ENCODE measurements around the gene MAPKAP1. TPM values are rescaled to one million over a fixed set of nuclear protein-coding genes. Genes with fewer than 3 reads are reported as not detected.

The MAPKAP1 gene
- 63.4 and 74.3 TPM in 2 replicates for total RNA-seq
- long read RNA-seq, partial matches to known transcripts = 19 of 20 reads
- long read RNA-seq, other reads (novel, unspliced or antisense) = 1 of 20 reads

DNA sequence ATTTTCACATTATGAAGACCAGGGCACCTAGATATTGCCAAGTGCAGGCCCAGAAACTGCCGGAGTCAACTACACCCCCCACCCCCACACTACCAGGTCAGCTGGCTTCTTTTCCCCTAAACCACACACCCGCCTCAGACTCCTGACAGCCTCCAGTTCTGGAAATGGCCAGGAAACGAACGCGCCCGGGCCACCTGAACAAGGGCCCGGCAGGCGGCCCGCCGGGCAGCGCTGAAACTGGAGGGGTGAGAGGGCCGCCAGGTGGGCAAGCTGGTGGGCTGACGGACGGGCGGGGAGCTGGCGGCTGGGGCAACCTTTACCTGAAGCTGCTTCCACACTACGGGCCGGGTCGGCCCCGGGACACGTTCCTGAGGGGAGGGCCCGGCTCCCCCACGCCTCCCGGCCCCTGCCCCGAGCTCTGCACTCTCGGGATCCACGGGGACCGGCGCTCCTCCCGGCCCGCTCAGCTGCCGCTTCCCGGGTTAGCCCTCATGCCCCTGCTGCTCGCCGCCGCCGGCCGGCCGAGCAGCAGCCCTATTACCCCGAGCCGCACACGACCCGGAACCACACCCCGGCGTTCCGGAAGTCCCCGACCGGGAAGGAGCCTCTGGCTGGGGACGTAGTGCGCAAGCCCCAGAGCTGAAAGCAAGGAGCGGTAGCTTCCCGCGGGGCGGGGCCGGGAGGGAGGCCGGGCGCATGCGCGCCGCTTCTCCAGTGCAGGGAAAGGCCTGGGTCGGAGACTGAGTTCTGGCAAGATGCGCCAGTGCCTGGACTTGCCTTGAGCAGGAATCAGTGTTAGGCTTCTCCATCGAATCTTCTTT, at the start of gene MAPKAP1:
Gene MAPKAP1 (minus strand): TSS at position 558 of the 821 bp plus-strand sequence. CDS start 34,634 bp downstream, outside the sequence.
- Mint-ChIP-seq H3K4me3 (peak within 1 kb of the TSS; percentile 84), H3K27ac (ENCODE audit: unreplicated experiment) (no peak within 1 kb of the TSS), H3K9me3 (peaks cover 3% of the 10 kb centered on the region), H3K36me3 (ENCODE audit: low read depth) (no peaks in the 10 kb centered on the region), H3K27me3 (ENCODE audit: low read depth) (no peaks in the 10 kb centered on the region), H3K4me1 (peaks cover 20% of the 10 kb centered on the region)
- peak; percentile 95 for DNase-seq (ENCODE audit: low read depth, low spot score)
- TF ChIP-seq, protein P1, sequence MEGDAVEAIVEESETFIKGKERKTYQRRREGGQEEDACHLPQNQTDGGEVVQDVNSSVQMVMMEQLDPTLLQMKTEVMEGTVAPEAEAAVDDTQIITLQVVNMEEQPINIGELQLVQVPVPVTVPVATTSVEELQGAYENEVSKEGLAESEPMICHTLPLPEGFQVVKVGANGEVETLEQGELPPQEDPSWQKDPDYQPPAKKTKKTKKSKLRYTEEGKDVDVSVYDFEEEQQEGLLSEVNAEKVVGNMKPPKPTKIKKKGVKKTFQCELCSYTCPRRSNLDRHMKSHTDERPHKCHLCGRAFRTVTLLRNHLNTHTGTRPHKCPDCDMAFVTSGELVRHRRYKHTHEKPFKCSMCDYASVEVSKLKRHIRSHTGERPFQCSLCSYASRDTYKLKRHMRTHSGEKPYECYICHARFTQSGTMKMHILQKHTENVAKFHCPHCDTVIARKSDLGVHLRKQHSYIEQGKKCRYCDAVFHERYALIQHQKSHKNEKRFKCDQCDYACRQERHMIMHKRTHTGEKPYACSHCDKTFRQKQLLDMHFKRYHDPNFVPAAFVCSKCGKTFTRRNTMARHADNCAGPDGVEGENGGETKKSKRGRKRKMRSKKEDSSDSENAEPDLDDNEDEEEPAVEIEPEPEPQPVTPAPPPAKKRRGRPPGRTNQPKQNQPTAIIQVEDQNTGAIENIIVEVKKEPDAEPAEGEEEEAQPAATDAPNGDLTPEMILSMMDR (conservative IDR thresholded peaks at IDR 0.05) = no peak

DNA sequence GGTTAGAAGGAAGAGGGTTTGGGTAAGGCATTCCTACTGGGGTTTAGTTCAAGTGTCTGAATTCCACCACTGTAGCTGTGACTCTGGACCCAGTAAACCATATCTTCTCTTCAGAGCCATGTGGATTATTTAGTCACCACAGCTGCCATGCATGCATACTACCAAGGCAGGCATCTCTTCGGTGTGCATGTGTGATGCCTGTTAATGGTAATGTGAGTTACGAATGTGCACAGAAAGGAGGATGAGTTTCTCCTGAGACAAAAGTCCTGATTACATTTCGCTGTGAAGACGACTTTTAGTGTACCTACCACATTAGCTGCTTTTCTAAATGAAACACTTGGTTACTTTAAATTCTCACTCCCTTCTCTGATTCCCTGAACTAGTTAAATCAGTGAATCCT, 49.5 kb upstream of the MAPKAP1 start:
- no peak for DNase-seq (ENCODE audit: low read depth, low spot score)
- H3K4me1 Mint-ChIP-seq = peaks cover 62% of the 10 kb centered on the region
- no peaks in the 10 kb centered on the region for H3K9me3 Mint-ChIP-seq
- no peaks in the 10 kb centered on the region for H3K36me3 Mint-ChIP-seq (ENCODE audit: low read depth)
- H3K27ac Mint-ChIP-seq (ENCODE audit: unreplicated experiment) = peak overlapping the region; percentile 12
- no peaks in the 10 kb centered on the region for H3K27me3 Mint-ChIP-seq (ENCODE audit: low read depth)
- TF ChIP-seq, protein P1 (conservative IDR thresholded peaks at IDR 0.05) = no peak
- peak overlapping the region; percentile 15 for H3K4me3 Mint-ChIP-seq

DNA sequence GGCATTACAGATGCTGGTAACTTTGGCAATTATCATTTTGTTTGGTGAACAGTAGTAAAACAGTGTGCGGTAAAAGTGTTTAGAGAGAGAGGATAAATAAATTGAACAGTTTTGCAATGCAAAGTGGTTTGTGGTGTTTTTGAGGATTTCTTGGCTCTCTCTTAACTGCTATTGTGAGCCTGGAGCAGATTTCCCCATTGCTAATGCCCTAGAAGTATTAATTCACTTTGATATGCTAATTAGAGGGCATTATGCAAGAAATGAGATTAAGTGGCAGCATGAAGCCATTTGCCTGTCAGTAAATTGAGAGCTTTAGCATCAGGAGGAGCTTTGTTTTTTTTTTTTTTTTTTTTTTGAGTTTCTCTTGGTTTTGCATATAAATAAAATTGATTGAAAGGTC, 48.3 kb upstream of the MAPKAP1 start:
- Mint-ChIP-seq H3K27me3 (ENCODE audit: low read depth) (no peaks in the 10 kb centered on the region), H3K4me3 (no peak overlapping the region), H3K9me3 (no peaks in the 10 kb centered on the region), H3K27ac (ENCODE audit: unreplicated experiment) (no peak overlapping the region), H3K4me1 (peaks cover 70% of the 10 kb centered on the region), H3K36me3 (ENCODE audit: low read depth) (no peaks in the 10 kb centered on the region)
- no peak for DNase-seq (ENCODE audit: low read depth, low spot score)
- TF ChIP-seq, protein P1 (conservative IDR thresholded peaks at IDR 0.05) = no peak

DNA sequence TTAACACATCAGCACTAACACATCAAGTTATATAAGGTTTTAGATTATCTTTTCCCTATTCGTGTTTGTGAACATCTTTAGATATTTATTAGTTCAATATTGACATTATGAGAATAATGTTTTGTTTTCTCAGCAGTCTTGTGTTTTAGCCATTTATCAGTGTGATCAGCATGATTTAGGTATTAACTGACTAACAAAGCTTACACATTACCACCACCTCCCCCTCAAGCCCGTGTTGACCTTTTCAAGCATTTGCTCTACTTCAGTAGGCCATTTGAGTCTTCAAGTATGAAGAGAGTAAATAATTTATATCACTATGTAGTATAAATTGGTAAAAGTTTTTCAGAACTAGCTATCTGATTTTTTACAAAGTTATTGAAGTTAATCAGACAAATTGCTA, 47.1 kb upstream of the MAPKAP1 start:
- Mint-ChIP-seq H3K4me3 (no peak overlapping the region), H3K36me3 (ENCODE audit: low read depth) (no peaks in the 10 kb centered on the region), H3K9me3 (no peaks in the 10 kb centered on the region), H3K27ac (ENCODE audit: unreplicated experiment) (no peak overlapping the region), H3K4me1 (peaks cover 70% of the 10 kb centered on the region), H3K27me3 (ENCODE audit: low read depth) (no peaks in the 10 kb centered on the region)
- DNase-seq (ENCODE audit: low read depth, low spot score) = no peak
- TF ChIP-seq, protein P1 (conservative IDR thresholded peaks at IDR 0.05) = no peak

DNA sequence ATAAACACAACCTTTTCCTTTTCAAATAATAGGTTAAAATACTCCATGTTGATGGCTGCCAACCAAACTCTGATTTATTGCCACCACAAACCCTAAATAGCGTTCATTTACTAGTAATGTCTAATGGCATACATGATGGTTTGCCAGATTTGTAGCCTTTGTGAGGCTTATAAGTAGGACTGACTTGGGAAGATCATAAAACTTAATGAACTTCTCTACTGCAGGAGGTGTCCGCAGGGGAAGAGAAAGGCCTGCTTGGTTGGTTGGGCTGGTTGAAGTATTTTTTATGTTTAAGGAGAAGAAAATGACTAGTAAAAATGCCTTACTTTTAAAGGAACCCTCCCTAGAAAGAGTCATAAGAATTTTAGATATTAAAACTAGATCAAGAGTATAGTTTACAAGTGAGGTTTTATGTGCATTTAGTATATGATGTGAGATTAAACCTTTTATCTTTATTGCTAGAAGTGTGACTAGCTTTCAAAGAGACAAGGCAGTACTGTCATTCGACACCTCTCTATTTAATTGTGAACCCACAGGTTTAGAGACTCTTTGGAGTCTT, 45.1 kb upstream of the MAPKAP1 start:
- DNase-seq (ENCODE audit: low read depth, low spot score) = no peak
- TF ChIP-seq, protein P1 (conservative IDR thresholded peaks at IDR 0.05) = no peak
- H3K9me3 Mint-ChIP-seq = no peaks in the 10 kb centered on the region
- no peak overlapping the region for H3K27ac Mint-ChIP-seq (ENCODE audit: unreplicated experiment)
- peaks cover 66% of the 10 kb centered on the region for H3K4me1 Mint-ChIP-seq
- peaks cover 2% of the 10 kb centered on the region for H3K36me3 Mint-ChIP-seq (ENCODE audit: low read depth)
- no peaks in the 10 kb centered on the region for H3K27me3 Mint-ChIP-seq (ENCODE audit: low read depth)
- H3K4me3 Mint-ChIP-seq = peak overlapping the region; percentile 29

Data from neural crest cell (in vitro differentiated cells).